ENCODE results near the gene NHERF1. TPM values are rescaled to one million over a fixed set of nuclear protein-coding genes. Genes with fewer than 3 reads are reported as not detected.

Gene NHERF1
- total and polyA plus RNA-seq, 7 experiments from 2014 or later = 93.1 to 393 (median 165) TPM

GRCh38 chr17:74773414-74773813, 25.0 kb downstream of the NHERF1 start:
- peaks cover 17 to 66% (median 55%) of the 10 kb centered on the region in 7 donors for H3K4me1 Mint-ChIP-seq
- H3K27me3 Mint-ChIP-seq = no peaks in the 10 kb centered on the region
- H3K4me3 ChIP-seq (ENCODE audit: low read length) = no peak overlapping the region
- peak overlapping the region in 7 of 9 donors; percentile 16 to 91 (median 80) for H3K27ac Mint-ChIP-seq
- ATAC-seq (no peak), DNase-seq (no peak)
- ChIA-PET CTCF (interaction anchor here (0.7 to 11.7 kb wide), 5 partner anchors 15 to 117 kb away, joined by 3 to 165 read pairs (median 20); no protein-coding TSS in a partner anchor), POLR2A (interaction anchor here (0.9 to 16.9 kb wide), 4 partner anchors 15 to 226 kb away, joined by 3 to 372 read pairs (median 18); partner anchors contain the start of genes NHERF1 and RAB37)
- peaks cover 27 to 33% of the 10 kb centered on the region in 2 donors for H3K4me1 ChIP-seq (ENCODE audit: control insufficient read depth in 2 of 2, insufficient read depth in 2 of 2, low read length in 2 of 2)
- H3K9me3 Mint-ChIP-seq = no peaks in the 10 kb centered on the region
- H3K4me3 Mint-ChIP-seq = peak overlapping the region in 4 of 10 donors; percentile 49 to 78 (median 52)
- H3K36me3 Mint-ChIP-seq = peaks cover 4 to 39% (median 15%) of the 10 kb centered on the region in 5 donors
- no peaks in the 10 kb centered on the region for H3K27me3 ChIP-seq (ENCODE audit: control insufficient read depth in 2 of 2, insufficient read depth in 2 of 2, low read length in 2 of 2)
- peaks cover 11 to 54% (median 15%) of the 10 kb centered on the region in 3 experiments for H3K36me3 ChIP-seq (ENCODE audit: control insufficient read depth in 2 of 3, insufficient read depth in 3 of 3, low read length in 3 of 3)
- peak overlapping the region; percentile 47 for H3K27ac ChIP-seq (ENCODE audit: low read depth, low read length)
- no peaks in the 10 kb centered on the region for H3K9me3 ChIP-seq (ENCODE audit: control insufficient read depth in 2 of 3, low read length in 3 of 3)
- intact Hi-C loops (cut with micrococcal nuclease) = no loop called here

GRCh38 chr17:74773871-74774286, 25.5 kb downstream of the NHERF1 start:
- Mint-ChIP-seq H3K27me3 (no peaks in the 10 kb centered on the region), H3K9me3 (no peaks in the 10 kb centered on the region), H3K4me1 (peaks cover 13 to 65% (median 53%) of the 10 kb centered on the region in 7 donors), H3K4me3 (peak overlapping the region; percentile 41 to 78 (median 52)), H3K36me3 (peaks cover 0 to 35% (median 10%) of the 10 kb centered on the region in 5 donors), H3K27ac (peak overlapping the region; percentile 16 to 91 (median 80))
- no peak overlapping the region for H3K27ac ChIP-seq (ENCODE audit: low read depth, low read length)
- peaks cover 6 to 50% (median 12%) of the 10 kb centered on the region in 3 experiments for H3K36me3 ChIP-seq (ENCODE audit: control insufficient read depth in 2 of 3, insufficient read depth in 3 of 3, low read length in 3 of 3)
- DNase-seq (no peak), ATAC-seq (no peak)
- no peak overlapping the region for H3K4me3 ChIP-seq (ENCODE audit: low read length)
- H3K27me3 ChIP-seq (ENCODE audit: control insufficient read depth in 2 of 2, insufficient read depth in 2 of 2, low read length in 2 of 2) = no peaks in the 10 kb centered on the region
- no peaks in the 10 kb centered on the region for H3K9me3 ChIP-seq (ENCODE audit: control insufficient read depth in 2 of 3, low read length in 3 of 3)
- CTCF ChIA-PET = interaction anchor here (3.2 to 11.7 kb wide), 4 partner anchors 18 to 117 kb away, joined by 18 to 165 read pairs (median 47); partner anchors contain the start of gene RAB37
- H3K4me1 ChIP-seq (ENCODE audit: control insufficient read depth in 2 of 2, insufficient read depth in 2 of 2, low read length in 2 of 2) = peaks cover 29 to 34% of the 10 kb centered on the region in 2 donors
- POLR2A ChIA-PET = interaction anchor here (0.7 to 16.9 kb wide), 5 partner anchors 15 to 226 kb away, joined by 3 to 372 read pairs (median 6); partner anchors contain the start of genes NHERF1 and RAB37
- intact Hi-C loops (cut with micrococcal nuclease) = loop anchor here in 1 of 2 donors (2.0 kb wide), 1 partner anchor 15 kb away; no protein-coding TSS in a partner anchor

- Histone ChIP-seq H3K27me3 (ENCODE audit: control insufficient read depth in 2 of 2, insufficient read depth in 2 of 2, low read length in 2 of 2) (no peaks in the 10 kb centered on the region), H3K9me3 (ENCODE audit: control insufficient read depth in 2 of 3, low read length in 3 of 3) (no peaks in the 10 kb centered on the region), H3K27ac (ENCODE audit: low read depth, low read length) (peak overlapping the region; percentile 78), H3K4me1 (ENCODE audit: control insufficient read depth in 2 of 2, insufficient read depth in 2 of 2, low read length in 2 of 2) (peaks cover 43 to 44% of the 10 kb centered on the region in 2 donors), H3K36me3 (ENCODE audit: control insufficient read depth in 2 of 3, insufficient read depth in 3 of 3, low read length in 3 of 3) (peaks cover 5 to 34% (median 11%) of the 10 kb centered on the region in 3 experiments), H3K4me3 (ENCODE audit: low read length) (peak overlapping the region; percentile 91)
- CTCF ChIA-PET = interaction anchor here (0.8 to 11.7 kb wide), 7 partner anchors 15 to 119 kb away, joined by 3 to 165 read pairs (median 18); partner anchors contain the start of gene RAB37
- POLR2A ChIA-PET = interaction anchor here (0.9 to 16.9 kb wide), 8 partner anchors 11 to 486 kb away, joined by 3 to 372 read pairs (median 5); partner anchors contain the start of genes GGA3, MRPS7, NHERF1 and RAB37
- Mint-ChIP-seq H3K36me3 (peaks cover 0 to 30% (median 9%) of the 10 kb centered on the region in 5 donors), H3K27me3 (no peaks in the 10 kb centered on the region), H3K4me1 (peaks cover 24 to 74% (median 63%) of the 10 kb centered on the region in 7 donors), H3K4me3 (peak overlapping the region; percentile 96 to 100 (median 98)), H3K27ac (peak overlapping the region; percentile 91 to 99 (median 96)), H3K9me3 (peaks cover 0 to 2% (median 0%) of the 10 kb centered on the region in 11 donors)
- DNase-seq (no peak), ATAC-seq (no peak)
- intact Hi-C loops (cut with micrococcal nuclease) = loop anchor here (1.0 to 2.0 kb wide), 4 partner anchors 16 to 98 kb away; partner anchors contain the start of gene NHERF1 (in 2 of the 2)
Measured at GRCh38 chr17:74775409-74776043, 27.1 kb downstream of the NHERF1 start.

- CTCF ChIA-PET = interaction anchor here (0.8 to 11.7 kb wide), 9 partner anchors 15 to 120 kb away, joined by 3 to 165 read pairs (median 13); partner anchors contain the start of gene RAB37
- no peaks in the 10 kb centered on the region for H3K27me3 Mint-ChIP-seq
- H3K27ac ChIP-seq (ENCODE audit: low read depth, low read length) = peak within 1 kb of the TSS; percentile 78
- H3K4me3 Mint-ChIP-seq = peak within 1 kb of the TSS; percentile 96 to 100 (median 98)
- H3K9me3 Mint-ChIP-seq = peaks cover 0 to 2% (median 0%) of the 10 kb centered on the region in 11 donors
- peaks cover 49 to 51% of the 10 kb centered on the region in 2 donors for H3K4me1 ChIP-seq (ENCODE audit: control insufficient read depth in 2 of 2, insufficient read depth in 2 of 2, low read length in 2 of 2)
- intact Hi-C loops (cut with micrococcal nuclease) = loop anchor here (1.0 kb wide), 3 partner anchors 15 to 97 kb away; partner anchors contain the start of gene NHERF1 (in 2 of the 2)
- DNase-seq (peak; percentile 95 to 100 (median 98)), ATAC-seq (peak; percentile 86)
- peaks cover under 1 to 27% (median 4%) of the 10 kb centered on the region in 3 experiments for H3K36me3 ChIP-seq (ENCODE audit: control insufficient read depth in 2 of 3, insufficient read depth in 3 of 3, low read length in 3 of 3)
- no peaks in the 10 kb centered on the region for H3K27me3 ChIP-seq (ENCODE audit: control insufficient read depth in 2 of 2, insufficient read depth in 2 of 2, low read length in 2 of 2)
- H3K27ac Mint-ChIP-seq = peak within 1 kb of the TSS; percentile 91 to 99 (median 96)
- H3K4me1 Mint-ChIP-seq = peaks cover 32 to 76% (median 66%) of the 10 kb centered on the region in 7 donors
- H3K36me3 Mint-ChIP-seq = peaks cover 0 to 24% (median 9%) of the 10 kb centered on the region in 5 donors
- H3K4me3 ChIP-seq (ENCODE audit: low read length) = peak within 1 kb of the TSS; percentile 91
- POLR2A ChIA-PET = interaction anchor here (0.6 to 16.9 kb wide), 11 partner anchors 11 to 485 kb away, joined by 3 to 372 read pairs (median 3); partner anchors contain the start of genes FDXR, GGA3, MRPS7 and NHERF1
- H3K9me3 ChIP-seq (ENCODE audit: control insufficient read depth in 2 of 3, low read length in 3 of 3) = no peaks in the 10 kb centered on the region
Measured at GRCh38 chr17:74776044-74776962, 27.9 kb downstream of the NHERF1 start, which contains the start of gene NAT9. Gene NAT9, minus strand, starts transcription at chr17:74776345. Its CDS starts 647 bp downstream, at chr17:74775698.

GRCh38 chr17:74776990-74777389, 28.6 kb downstream of the NHERF1 start:
- H3K9me3 ChIP-seq (ENCODE audit: control insufficient read depth in 2 of 3, low read length in 3 of 3) = no peaks in the 10 kb centered on the region
- peak overlapping the region; percentile 91 for H3K4me3 ChIP-seq (ENCODE audit: low read length)
- intact Hi-C loops (cut with micrococcal nuclease) = loop anchor here (1.0 kb wide), 3 partner anchors 14 to 96 kb away; partner anchors contain the start of gene NHERF1 (in 2 of the 2)
- peak overlapping the region; percentile 96 to 100 (median 98) for H3K4me3 Mint-ChIP-seq
- H3K4me1 Mint-ChIP-seq = peaks cover 39 to 80% (median 71%) of the 10 kb centered on the region in 7 donors
- H3K27me3 Mint-ChIP-seq = no peaks in the 10 kb centered on the region
- peaks cover 0 to 24% (median 9%) of the 10 kb centered on the region in 5 donors for H3K36me3 Mint-ChIP-seq
- CTCF ChIA-PET = interaction anchor here (0.9 to 11.7 kb wide), 6 partner anchors 14 to 99 kb away, joined by 3 to 165 read pairs (median 8); partner anchors contain the start of gene RAB37
- peaks cover 0 to 20% (median 4%) of the 10 kb centered on the region in 3 experiments for H3K36me3 ChIP-seq (ENCODE audit: control insufficient read depth in 2 of 3, insufficient read depth in 3 of 3, low read length in 3 of 3)
- ATAC-seq (no peak), DNase-seq (no peak)
- H3K27ac Mint-ChIP-seq = peak overlapping the region; percentile 73 to 99 (median 91)
- no peaks in the 10 kb centered on the region for H3K27me3 ChIP-seq (ENCODE audit: control insufficient read depth in 2 of 2, insufficient read depth in 2 of 2, low read length in 2 of 2)
- peaks cover 56 to 57% of the 10 kb centered on the region in 2 donors for H3K4me1 ChIP-seq (ENCODE audit: control insufficient read depth in 2 of 2, insufficient read depth in 2 of 2, low read length in 2 of 2)
- peak overlapping the region; percentile 78 for H3K27ac ChIP-seq (ENCODE audit: low read depth, low read length)
- POLR2A ChIA-PET = interaction anchor here (0.6 to 16.9 kb wide), 10 partner anchors 10 to 485 kb away, joined by 3 to 372 read pairs (median 4); partner anchors contain the start of genes FDXR, GGA3, MRPS7 and NHERF1
- peaks cover 0 to 2% (median 0%) of the 10 kb centered on the region in 11 donors for H3K9me3 Mint-ChIP-seq

Measured in naive thymus-derived CD4-positive, alpha-beta T cell (primary cell).